Right lobe of liver (tissue), 4 donors: Measurements from ENCODE around the gene MSH2.

Experiments
- CTCF ChIP-seq, 4 donors: fragments of 200-600 bp in 3 of 4; fragments of 450-650 bp in 1 of 4; IDR thresholded peaks; one replicate each; pipeline versions ENCODE4 v1.5.1 to v1.8.0; 2016 to 2022; ENCODE audit warnings: antibody characterized with exemption in 4 of 4, mild to moderate bottlenecking in 2 of 4
- POLR2A ChIP-seq: fragments of 450-650 bp; IDR thresholded peaks from one replicate; pipeline ENCODE4 v1.6.1; 2017; ENCODE audit warnings: antibody characterized with exemption, mild to moderate bottlenecking
- donor health status: DM: no; HTN: no; CAD: no.
- donor health status: DM: no; HTN: no; CAD: no.
- donor health status: DM: no; HTN: yes; CAD: no.

GRCh38 chr2:47521666-47522285 lies 118.8 kb downstream of the MSH2 start:
- TF ChIP-seq POLR2A, result no peak
- TF ChIP-seq CTCF (IDR thresholded peaks at IDR 0.05), result no peak
